ENCODE measurements around the gene NFIA.

NFIA gene

DNA sequence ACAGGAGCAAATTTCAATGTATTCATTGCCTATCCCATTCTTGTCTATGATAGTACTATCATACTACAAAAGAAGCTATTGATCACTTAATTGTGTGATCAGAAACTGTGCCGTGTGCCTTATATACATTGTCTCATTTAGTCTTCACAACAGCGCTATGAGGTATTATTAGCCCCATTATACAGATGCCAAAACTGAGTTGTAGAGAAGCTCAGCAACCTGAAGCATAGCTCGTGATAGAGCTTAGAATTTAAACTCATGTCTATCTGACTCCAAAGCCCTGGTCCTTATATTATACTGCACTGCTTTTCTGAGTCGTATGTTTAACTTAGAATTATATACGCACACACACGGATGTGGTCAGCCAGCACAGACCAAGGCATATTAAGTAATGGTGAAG lies 315.1 kb downstream of the NFIA start:
- no peak for TF ChIP-seq FOXM1 (IDR thresholded peaks at IDR 0.05; ENCODE audit: borderline replicate concordance, low read depth)
- no peak for TF ChIP-seq RAD21 (IDR thresholded peaks at IDR 0.05; ENCODE audit: low read depth)
- no peak for TF ChIP-seq ZBTB7A (IDR thresholded peaks at IDR 0.05; ENCODE audit: low read depth)
- TF ChIP-seq TAF1 (IDR thresholded peaks at IDR 0.05; ENCODE audit: low read depth): no peak
- no peak for TF ChIP-seq EGR1 (IDR thresholded peaks at IDR 0.05)
- no peak for TF ChIP-seq NFIC (IDR thresholded peaks at IDR 0.05)
- no peak for TF ChIP-seq EP300 (IDR thresholded peaks at IDR 0.05; ENCODE audit: borderline replicate concordance)

DNA sequence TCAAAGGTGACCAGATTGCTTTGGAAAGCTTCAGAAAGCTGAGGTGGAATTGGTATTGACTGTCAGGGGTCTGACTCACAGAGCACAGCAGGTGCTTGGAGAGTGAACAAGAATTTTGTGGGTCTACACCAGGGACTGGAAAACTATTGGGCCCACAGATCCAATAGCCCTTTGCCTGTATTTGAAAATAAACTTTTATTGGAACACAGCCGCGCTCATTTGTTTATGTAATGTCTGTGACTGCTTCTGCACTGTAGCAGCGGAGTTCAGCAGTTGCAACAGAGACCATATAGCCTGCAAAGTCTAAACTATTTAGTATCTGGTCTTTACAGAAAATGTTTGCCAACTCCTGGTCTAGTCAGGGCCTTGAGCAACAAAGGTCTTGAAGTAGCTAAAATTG lies 315.6 kb downstream of the NFIA start:
- TF ChIP-seq YY1 (IDR thresholded peaks at IDR 0.05; ENCODE audit: low read depth) (no peak), TAF1 (IDR thresholded peaks at IDR 0.05; ENCODE audit: low read depth) (no peak), REST (IDR thresholded peaks at IDR 0.05; ENCODE audit: low read depth) (no peak), EP300 (IDR thresholded peaks at IDR 0.05; ENCODE audit: borderline replicate concordance) (no peak), MAX (IDR thresholded peaks at IDR 0.05) (no peak), TCF12 (IDR thresholded peaks at IDR 0.05; ENCODE audit: low read depth) (no peak), CEBPB (IDR thresholded peaks at IDR 0.05) (no peak), EGR1 (IDR thresholded peaks at IDR 0.05) (no peak), NFIC (IDR thresholded peaks at IDR 0.05) (no peak), FOXM1 (IDR thresholded peaks at IDR 0.05; ENCODE audit: borderline replicate concordance, low read depth) (no peak), TEAD4 (IDR thresholded peaks at IDR 0.05) (no peak), RAD21 (IDR thresholded peaks at IDR 0.05; ENCODE audit: low read depth) (no peak), ZBTB7A (IDR thresholded peaks at IDR 0.05; ENCODE audit: low read depth) (no peak), CREB1 (IDR thresholded peaks at IDR 0.05; ENCODE audit: low read depth) (no peak)
- TF ChIP-seq, protein P1, sequence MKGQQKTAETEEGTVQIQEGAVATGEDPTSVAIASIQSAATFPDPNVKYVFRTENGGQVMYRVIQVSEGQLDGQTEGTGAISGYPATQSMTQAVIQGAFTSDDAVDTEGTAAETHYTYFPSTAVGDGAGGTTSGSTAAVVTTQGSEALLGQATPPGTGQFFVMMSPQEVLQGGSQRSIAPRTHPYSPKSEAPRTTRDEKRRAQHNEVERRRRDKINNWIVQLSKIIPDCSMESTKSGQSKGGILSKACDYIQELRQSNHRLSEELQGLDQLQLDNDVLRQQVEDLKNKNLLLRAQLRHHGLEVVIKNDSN (IDR thresholded peaks at IDR 0.05): no peak

- no peak for TF ChIP-seq RAD21 (IDR thresholded peaks at IDR 0.05; ENCODE audit: low read depth)
- TF ChIP-seq, protein P1 (IDR thresholded peaks at IDR 0.05): no peak
- no peak for TF ChIP-seq TCF12 (IDR thresholded peaks at IDR 0.05; ENCODE audit: low read depth)
- no peak for TF ChIP-seq NFIC (IDR thresholded peaks at IDR 0.05)
- no peak for TF ChIP-seq CREB1 (IDR thresholded peaks at IDR 0.05; ENCODE audit: low read depth)
- TF ChIP-seq TAF1 (IDR thresholded peaks at IDR 0.05; ENCODE audit: low read depth): no peak
These were observed 316.8 kb downstream of the NFIA start for GRCh38 chr1:61399199-61399598.

DNA sequence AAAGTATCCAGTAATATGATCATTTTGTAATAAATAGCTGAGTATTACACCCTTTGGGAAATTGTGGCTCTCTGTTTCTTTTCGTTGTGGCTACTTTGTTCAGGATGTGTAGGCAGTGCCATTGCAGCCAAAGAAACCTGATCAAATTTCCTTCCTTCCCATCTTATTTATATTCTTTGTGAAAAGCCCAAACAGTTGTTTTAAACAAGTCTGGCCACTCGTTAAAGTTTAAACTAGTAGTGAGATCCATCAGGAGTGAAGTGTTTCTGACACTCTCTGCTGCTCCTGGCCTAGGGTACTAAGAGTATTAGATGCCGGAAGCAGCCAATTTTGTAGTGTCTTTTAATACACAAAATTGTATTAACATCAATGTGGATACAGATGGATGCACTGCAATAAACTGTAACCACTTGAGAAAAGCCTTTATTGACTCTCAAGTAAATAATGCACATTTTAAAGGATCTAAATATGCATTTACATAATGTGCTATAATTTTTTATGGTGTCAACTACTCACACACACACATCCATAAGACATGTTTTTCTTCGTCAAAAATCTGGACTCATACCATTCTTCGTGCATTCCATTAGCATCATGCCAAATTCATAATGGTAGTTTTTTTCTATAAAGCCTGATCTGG lies 317.9 kb downstream of the NFIA start:
- TF ChIP-seq TAF1 (IDR thresholded peaks at IDR 0.05; ENCODE audit: low read depth): no peak
- no peak for TF ChIP-seq TCF12 (IDR thresholded peaks at IDR 0.05; ENCODE audit: low read depth)
- no peak for TF ChIP-seq CREB1 (IDR thresholded peaks at IDR 0.05; ENCODE audit: low read depth)
- TF ChIP-seq EP300 (IDR thresholded peaks at IDR 0.05; ENCODE audit: borderline replicate concordance): no peak
- TF ChIP-seq YY1 (IDR thresholded peaks at IDR 0.05; ENCODE audit: low read depth): no peak
- TF ChIP-seq RAD21 (IDR thresholded peaks at IDR 0.05; ENCODE audit: low read depth): no peak
- TF ChIP-seq TEAD4 (IDR thresholded peaks at IDR 0.05): no peak
- no peak for TF ChIP-seq REST (IDR thresholded peaks at IDR 0.05; ENCODE audit: low read depth)
- TF ChIP-seq EGR1 (IDR thresholded peaks at IDR 0.05): no peak
- no peak for TF ChIP-seq FOXM1 (IDR thresholded peaks at IDR 0.05; ENCODE audit: borderline replicate concordance, low read depth)

GRCh38 chr1:61400997-61401396 lies 318.6 kb downstream of the NFIA start:
- TF ChIP-seq, protein P1 (IDR thresholded peaks at IDR 0.05): no peak

All from Ishikawa (cell line).